NB4 (cell line): ENCODE results near the gene TMEM9.

Source experiments
- CTCF ChIP-seq: IDR thresholded peaks from one replicate; pipeline ENCODE4 v1.5.1; 2012; ENCODE audit warnings: low read depth, low read length
- MYC ChIP-seq: IDR thresholded peaks from 2 replicates; pipeline ENCODE4 v1.6.1; 2011; ENCODE audit warnings: low read depth, low read length
- POLR2A ChIP-seq: IDR thresholded peaks from 2 replicates; pipeline ENCODE4 v1.6.1; 2011; ENCODE audit warnings: mild to moderate bottlenecking; ENCODE audit not compliant: insufficient read length; ENCODE audit errors: extremely low read depth

GRCh38 chr1:201111672-201112071, 42.6 kb downstream of the TMEM9 start:
- TF ChIP-seq MYC = no peak
- no peak for TF ChIP-seq CTCF
- TF ChIP-seq POLR2A = no peak
